Superior temporal gyrus (tissue), 1 donor: ENCODE results near the gene IKZF1.

Experiments
- DNase-seq: peaks from one replicate; pipeline ENCODE4 v3.0.0-alpha.2; 2016; ENCODE audit errors: extremely low spot score

IKZF1 gene

DNA sequence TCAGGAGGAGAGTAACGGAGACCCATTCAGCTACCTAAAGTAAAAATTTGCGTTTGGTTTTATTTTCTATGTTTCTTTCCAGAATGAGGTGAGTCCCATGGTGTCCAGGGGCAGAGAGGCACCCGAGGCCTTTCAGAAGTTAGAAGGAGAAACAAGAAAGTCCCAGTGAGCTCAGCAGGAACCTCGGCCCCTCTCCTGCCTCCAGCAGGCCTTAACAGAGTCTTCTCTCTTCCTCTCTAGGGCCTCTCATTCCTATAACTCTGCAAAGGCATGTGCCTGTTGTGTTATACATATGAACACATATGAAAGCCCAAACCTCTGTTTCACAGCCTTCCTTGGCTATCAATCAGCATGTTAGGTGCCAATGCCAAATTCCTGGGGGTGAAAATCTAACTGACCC lies 20.8 kb upstream of the IKZF1 start:
- DNase-seq = no peak

DNA sequence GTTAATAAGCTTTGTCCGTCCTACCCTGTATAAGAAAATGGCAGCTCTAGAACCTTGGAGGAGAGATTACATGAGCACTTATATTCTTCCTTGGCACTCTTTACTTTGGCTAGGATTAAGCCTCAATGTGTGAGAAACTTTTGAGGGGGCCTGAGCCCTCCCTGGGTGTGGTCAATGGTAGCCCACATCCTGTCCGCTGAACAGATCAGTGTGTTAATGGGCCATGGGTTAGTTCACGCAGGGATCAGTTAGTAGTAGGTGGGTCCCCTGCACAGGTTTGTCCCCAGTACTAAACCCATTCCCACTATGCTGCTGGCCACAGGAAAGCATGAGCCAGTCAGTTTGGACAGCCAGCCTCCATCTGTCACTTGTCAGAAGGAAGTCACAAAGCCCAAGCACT lies 20.2 kb upstream of the IKZF1 start:
- DNase-seq = no peak

DNA sequence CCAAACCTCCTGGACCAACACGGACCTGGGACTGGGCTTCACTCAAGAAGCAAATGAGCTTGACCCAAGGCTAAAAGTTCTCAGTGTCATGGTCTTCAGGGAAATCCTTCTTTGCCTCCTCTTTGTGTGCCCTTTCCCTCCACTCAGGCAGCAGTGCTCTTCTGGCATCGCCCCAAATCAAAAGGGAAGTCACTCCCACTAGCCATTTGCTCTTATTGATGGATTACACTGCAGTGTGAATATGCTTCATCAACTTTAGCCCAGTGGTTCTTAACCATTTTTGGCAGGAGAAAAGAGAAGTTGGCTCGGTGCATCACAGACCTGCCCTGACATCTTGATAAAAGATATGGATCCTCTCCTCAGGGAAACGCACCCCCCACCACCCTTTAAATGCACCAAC lies 19.2 kb upstream of the IKZF1 start:
- no peak for DNase-seq

DNA sequence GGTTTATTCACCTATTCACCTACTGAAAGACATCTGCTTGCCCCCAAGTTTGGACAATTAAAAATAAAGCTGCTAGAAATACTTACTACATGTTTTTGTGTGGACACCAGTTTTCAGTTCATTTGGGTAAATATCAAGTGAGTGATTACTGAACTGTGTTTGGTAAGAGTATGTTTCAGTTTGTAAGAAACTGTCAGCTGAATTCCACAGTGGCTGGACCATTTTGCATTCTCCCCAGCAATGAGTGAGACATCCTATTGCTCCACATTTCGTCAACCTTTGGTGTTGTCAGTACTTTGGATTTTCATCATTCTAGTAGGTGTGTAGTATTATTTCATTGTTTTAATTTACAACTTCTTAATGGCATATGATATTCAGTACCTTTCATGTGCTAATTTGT lies 17.4 kb upstream of the IKZF1 start:
- DNase-seq = no peak

DNA sequence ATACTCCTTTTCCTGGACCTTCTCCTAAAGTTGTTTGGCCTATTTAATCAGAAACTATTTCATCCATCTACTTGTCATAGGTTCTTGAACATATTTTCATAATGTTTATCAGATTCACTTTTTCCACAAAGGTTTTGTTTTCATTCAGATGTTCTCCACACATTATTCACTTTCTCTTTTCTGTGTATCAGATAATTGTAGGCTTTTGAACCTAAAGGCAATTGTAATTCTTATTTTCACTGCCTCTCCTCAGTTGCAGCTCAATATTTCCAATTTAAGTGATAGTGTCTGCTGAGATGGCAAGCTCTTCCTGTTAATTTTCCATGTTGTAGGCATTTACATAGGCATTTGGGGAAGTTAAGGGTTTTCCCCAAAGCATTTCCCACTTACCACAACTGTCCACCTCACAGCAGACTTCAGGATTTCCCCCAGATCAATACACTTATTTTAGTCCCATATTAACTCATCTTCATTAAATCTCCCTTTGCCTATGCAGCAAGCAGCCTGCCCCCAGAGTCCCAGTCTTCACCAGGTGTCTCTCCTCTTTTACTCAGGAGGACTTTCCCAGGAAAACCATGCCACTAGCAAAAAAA lies 12.3 kb upstream of the IKZF1 start:
- no peak for DNase-seq

DNA sequence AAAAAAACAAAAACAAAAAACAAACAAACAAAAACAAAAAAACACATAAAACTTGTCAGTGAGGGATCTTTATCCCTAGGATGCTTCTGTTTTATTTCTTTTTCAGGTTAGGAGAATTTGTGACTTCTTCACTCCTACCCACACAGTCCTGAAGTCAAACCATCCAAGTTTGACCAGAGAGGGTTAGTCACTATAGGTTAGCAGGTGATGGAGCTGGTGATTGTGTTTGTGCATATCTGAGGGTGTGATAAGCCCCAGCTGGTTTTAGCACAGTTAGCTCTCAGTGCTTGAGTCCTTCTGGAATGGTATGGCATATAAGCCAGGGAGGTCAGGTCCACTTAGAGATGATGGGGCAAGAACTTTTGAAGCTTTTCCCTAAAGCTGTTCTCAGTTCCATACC lies 11.8 kb upstream of the IKZF1 start:
- no peak for DNase-seq

DNA sequence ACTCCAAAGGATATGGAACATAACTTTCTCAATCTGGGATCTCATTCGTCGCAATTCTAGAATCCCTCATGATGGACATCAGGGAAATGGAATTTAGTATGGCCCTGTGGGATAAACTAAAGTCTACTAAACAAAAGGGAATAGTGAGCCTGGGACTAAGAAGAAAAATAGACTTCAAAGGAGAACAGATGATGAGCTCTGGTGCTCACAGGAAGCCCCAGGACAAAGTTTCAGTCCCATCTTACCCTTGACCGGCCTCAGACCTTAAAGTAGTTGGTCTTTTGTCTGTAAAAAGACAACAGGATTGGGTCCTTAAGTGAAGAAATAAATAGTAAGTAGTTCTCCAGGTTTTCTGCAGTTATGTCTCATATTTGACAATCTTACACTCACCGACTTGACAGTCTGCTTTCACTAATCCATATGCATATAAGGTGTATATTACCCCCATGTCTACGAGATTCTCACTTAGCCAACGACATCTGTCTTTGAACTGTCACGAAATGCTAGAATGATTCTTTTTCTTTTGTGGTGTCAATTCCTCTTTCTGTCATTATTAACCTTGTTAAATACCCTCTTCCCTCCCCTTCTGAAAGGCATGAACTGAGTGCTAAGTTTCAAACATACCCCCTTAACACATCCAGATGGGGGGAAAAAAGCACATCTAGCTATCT lies 10.9 kb upstream of the IKZF1 start:
- DNase-seq = no peak

DNA sequence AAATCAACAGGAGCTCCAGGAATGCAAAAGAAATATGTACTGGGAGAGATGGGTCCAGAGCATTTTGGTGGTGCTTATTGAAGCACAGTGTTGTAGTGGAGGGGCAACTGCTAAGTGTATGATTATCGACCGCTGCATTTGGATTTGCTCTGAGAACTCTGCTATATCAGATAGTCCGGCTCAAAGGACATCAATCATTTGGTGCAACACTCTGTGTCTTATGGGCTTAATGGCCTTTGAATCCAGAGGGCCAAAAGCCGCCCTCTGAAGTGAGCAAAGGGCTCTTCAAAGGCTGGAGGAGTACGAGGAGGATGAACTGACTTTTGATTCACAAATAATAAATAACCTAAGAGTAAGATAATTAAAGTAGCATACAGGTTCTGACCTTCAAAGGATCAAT lies 9.4 kb upstream of the IKZF1 start:
- DNase-seq = no peak

DNA sequence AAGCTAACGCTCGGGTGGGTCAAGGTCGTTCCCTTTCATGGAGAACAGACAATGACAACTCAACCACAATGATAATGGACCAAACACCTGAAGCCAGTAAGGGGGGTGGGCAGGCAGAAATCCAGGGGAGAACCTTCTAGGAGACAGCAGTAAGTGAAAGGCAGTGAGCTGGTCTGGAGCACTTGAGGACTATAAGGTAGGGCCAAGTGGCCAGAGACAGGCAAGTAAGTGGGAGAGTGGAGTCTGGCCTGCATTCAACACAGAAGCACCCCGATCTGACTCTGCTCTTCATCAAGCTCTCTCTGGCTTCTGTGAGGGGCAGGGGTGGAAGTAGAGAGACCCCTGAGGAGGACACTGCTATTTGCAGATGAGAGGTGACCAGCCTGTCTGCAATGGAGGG lies 7.7 kb upstream of the IKZF1 start:
- DNase-seq = no peak

DNA sequence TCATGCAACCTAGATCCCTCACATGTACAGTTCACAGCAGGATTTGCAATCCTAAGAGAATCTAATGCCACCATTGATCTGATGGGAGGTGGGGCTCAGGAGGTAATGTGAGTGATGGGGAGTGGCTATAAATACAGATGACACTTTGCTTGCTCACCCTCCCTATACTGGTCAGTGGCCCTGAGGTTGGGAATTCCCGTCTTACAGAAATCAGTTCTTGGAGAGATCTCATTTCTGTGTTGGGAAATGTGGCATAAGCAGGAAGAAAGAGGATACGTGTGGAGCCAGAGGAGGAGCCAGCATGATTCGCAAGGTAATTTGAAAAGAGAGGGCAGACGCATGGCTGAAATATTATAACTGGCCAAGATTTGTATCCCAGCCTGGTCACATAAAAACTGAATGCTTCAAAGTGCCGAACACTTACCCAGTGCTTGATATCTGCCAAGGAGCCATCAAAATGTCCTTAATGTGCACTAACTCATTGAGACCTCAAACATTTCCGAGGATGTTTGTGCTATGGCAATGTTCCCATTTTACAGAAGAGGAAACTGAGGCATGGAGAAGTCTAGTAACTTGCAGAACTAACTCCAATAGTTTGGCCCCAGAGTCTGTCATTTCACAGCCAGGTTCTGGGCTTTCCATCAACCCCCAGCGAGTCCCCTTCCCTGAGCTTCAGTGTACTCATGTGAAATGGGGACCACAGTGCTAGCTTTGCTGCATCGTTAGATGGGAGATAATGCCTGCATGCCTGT lies 5.5 kb upstream of the IKZF1 start:
- DNase-seq = no peak

DNA sequence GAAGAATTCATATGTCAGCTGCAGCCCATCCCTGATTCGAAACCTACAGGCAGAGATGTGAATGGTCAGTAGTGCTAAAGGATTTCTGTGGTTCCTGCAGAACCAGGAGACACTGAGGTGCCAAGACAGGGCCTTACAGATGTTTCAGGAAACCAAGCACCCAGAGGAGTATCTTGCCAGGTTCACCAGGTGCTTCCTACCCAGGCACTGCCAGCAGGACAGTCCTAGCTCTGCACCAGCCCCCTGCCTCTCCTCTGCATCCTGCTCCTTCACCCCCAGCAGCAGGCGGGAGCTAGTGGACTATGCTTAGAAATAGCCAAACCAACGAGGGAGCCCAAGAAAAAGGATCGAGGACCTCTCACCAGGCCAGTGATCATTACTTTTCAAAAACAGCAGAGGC lies 4.2 kb upstream of the IKZF1 start:
- DNase-seq = no peak

DNA sequence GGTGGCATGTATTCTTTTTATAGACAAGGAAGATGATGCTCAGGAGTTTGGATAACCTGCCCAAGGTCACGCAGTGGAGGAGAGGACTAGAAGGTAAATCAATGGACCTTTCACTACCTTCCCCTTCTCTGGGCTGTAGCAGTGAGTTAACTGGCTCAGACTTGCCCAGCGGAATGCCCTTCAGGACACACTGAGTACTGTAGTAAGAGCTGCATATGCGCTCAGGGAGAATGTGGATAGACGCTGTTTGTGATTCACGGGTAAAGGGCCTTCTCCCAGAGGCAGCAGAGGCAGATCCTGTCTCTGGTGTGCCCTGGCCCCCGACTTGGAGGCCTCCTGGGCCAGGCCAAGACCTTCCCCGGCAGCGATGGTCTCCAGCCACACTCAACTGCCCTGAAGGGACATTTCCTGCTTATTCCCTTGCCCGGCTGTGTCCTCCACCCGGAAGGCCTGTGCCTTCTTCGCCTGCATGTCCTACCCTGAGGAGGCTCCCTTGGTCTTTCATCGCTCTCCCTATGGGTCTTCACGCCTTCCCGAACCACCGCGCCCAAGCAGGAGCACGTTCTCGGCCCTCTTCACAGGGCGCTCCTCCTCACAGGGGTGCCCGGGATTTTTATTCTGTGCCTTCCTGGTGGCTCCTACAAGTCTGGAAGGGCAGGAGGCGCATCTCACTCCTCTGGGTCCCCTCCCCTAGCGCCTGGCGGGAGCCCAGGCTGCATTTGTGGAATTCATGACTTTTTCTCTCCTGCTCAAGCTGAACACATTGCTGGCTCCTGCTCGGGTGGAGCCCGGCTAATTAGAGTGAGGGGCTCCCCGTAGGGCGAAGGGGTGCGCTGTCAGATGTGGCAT lies 1.8 kb upstream of the IKZF1 start:
- no peak for DNase-seq

DNA sequence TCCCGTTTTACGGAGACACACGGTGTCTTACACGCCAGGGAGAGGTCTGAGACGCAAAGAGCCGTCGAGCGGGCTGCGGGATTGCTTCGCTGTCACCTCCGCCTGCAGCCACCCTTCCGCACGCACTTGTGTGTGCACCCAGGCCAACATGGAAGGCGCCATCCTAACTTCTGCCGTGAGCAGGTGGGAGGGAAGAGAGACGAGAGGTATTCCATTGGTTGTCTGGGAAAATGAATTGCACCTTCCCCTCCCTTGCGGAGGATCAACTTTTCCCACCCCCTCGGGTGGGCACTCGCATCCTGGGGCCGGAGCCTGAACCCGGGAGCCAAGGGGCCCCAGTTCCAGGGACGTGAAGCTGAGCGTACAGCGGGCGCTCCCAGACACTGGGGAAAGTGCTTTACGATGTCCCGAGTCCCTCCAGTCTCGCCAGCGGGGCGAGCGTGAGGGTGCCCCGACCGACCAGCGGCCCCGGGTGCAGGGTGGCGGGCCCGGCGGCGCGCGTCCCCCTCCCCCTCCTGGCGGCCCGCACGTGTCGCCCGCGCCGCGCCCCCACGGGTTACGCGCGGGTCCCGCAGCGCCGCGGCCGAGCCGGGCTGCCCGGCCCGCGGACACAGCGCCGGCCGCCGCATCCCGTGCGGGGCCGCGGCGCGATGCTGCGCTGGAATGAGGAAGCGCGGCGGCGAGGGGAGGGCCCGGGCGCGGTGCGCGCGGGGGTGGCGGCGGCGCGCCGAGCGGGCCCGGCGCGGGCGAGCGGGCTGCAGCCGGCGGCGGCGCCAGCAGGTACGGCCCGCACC lies 984 bp upstream of the IKZF1 start:
- DNase-seq = no peak

DNA sequence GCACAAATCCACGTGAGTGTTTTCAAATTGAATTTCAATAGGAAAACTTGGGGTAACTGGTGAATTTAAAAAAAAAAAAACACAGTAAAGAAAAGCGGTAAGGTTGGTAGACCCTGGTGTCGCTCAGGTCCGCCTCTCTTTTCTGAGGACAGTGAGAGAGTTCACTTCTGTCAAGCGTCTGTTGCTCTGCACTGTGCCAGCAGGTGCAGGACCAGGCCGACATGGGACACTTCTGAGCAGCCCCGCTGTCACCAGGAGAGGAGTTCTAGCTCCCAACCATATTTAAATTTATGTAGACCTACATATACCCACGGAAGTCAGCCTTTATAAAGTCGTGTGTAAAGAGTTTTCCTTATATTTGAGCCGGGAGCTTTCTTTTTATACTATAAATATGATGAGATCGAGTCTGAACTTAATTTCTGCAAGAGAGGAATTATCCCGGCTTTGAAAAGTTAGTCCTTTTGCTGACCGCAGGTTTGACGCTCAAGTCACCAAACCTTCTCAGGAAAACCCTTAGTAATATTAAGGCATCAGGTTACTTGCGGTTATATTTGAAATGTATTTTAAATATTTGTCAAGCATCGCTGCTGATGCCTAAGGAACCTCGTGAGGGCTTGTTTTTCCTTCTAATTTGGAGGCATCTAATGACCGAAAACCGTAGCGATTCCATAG lies 531 bp downstream of the IKZF1 start:
- DNase-seq = no peak

DNA sequence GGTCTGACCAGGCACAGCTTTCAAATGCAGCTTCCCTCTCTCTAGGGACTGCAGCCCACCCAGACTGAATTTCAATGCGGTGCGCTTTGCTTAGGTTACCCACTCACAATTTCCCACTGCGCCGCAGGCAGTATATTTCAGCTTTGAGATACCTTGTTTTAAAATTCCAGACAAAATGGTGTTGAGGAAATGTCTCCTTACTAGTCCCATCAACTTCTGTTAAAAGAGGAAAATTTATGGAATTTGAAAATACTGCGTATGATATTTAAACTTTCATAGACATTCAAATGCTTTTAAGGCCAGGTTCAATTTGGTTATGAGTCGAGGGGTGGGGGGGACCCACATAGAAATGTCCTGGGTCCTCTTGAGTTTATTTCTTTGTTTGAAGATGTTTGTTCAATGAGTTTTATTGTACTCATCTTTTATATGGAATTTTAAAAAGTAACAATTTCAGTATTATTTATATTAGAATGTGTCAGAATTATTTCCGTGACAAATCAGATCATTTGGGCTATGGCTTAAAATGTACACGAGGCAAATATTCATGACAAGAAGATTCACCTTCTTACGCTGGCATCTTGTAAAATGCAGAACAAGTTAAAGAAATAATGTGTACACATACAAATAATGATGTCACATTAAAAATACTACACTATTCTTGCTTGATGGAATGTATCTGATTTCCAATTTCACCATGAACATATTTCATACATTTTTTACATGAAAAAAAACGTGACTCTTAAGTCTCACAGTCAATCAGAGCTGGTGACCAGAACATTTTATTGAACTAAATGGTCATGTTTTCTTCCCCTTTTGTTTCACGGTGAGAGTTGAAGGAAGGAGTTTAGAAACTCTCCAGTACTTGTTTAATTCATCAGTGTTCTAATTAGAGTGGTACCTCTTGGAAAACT lies 1.3 kb downstream of the IKZF1 start:
- DNase-seq = no peak

DNA sequence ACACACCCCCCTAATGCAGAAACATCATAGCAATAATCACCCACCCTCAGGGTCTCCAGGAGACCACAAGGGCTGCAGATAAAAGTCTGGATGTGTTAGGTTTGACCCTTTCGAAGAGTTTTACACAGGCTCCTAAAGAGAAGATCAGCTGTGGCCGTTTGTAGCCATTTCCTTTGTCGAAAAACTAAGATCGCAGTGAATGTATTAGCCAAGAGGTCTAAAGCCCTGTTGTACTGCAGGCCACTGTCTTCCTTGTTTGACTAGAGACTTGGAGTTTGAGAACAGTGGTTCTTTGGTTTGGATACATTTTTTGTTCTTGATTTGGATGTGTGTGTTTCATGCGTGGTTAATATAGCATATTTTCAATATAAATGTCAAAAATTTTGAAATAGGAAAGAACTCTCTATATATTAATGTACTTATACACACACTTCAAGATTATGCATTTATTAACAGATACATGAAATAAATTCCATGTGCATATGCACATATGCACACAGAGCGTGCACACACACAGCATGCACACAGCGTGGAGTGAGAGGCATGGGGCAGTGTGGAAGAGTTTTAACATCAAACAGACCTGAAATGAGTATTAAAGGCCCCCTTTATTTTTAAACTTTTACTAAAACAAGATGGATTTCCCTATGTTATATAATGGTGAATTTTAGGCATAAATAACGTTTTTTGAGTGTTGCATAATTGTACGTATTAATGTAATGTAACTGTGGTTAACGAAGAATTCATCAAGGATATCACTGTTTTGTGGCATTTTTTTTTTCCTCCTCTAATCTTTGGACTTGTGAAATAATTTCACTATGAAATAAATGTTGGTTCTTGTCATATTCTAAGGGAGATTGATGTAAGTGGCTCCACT lies 2.2 kb downstream of the IKZF1 start:
- DNase-seq = no peak

DNA sequence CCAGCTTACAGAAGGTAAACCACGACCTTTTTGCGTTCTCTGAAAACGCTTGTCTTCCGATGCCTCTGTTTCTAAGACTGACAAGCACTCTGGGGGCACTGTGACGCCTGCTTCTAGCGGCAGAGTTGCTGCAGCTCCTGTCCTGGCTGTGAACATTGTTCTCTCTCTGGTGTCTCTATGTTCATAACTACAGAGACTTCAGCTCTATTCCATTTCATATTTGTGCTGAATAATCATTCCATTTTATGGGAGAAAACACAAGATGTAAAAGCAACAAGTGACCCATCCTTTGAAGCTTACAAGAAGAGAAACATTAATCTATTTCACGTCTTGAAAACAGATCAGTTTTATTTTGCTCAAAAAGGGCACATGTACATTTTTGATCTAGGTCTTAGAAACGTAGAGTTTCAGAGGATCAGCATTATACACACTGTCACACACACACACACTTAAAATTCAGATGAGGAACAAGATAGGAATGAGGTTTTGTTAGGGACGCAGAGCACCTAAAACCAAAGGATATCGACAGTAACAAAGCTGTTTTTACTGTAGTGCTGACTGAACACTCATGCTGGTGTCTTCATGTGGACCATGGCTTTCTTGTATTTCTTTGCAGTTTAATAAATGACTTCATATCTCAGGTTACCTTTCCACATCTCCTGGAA lies 3.0 kb downstream of the IKZF1 start:
- DNase-seq = no peak

DNA sequence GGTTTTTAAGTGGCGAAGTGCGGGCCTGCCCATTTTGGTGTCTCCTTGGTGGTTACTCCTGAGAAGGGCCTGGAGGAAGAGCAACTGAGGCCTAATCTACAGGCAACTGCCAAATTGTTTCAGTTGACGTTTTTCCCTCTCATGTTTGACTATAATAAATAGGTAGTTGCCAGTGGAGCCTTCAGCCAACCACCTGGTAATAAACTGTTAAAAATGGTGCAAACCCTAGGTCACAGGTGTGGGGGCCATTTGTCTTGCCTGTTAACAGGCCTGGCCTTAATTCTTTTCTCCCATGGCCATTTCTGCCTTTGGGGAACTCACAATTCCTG lies 3.7 kb downstream of the IKZF1 start:
- DNase-seq = no peak
